AG09319 (cell line): ENCODE results near the gene OOSP3.
"Not testable (repeated sequence)": the region's sequence is repeated elsewhere in the genome, so short reads cannot be mapped to it uniquely, and the experiment has no call there.

Experiments used
- DNase-seq: peaks from one replicate; pipeline ENCODE4 v3.0.0-alpha.2; 2010; ENCODE audit warnings: low read depth; ENCODE audit errors: extremely low read depth
- TF ChIP-seq, protein P1 (sequence below): IDR thresholded peaks from 2 replicates; pipeline ENCODE4 v1.5.1; 2011; ENCODE audit warnings: low read depth, mild to moderate bottlenecking, inconsistent platforms, low read length, moderate library complexity

OOSP3 gene

GRCh38 chr11:59875856-59876519 lies 2.6 kb upstream of the OOSP3 start:
- TF ChIP-seq, protein P1, sequence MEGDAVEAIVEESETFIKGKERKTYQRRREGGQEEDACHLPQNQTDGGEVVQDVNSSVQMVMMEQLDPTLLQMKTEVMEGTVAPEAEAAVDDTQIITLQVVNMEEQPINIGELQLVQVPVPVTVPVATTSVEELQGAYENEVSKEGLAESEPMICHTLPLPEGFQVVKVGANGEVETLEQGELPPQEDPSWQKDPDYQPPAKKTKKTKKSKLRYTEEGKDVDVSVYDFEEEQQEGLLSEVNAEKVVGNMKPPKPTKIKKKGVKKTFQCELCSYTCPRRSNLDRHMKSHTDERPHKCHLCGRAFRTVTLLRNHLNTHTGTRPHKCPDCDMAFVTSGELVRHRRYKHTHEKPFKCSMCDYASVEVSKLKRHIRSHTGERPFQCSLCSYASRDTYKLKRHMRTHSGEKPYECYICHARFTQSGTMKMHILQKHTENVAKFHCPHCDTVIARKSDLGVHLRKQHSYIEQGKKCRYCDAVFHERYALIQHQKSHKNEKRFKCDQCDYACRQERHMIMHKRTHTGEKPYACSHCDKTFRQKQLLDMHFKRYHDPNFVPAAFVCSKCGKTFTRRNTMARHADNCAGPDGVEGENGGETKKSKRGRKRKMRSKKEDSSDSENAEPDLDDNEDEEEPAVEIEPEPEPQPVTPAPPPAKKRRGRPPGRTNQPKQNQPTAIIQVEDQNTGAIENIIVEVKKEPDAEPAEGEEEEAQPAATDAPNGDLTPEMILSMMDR: no peak
- DNase-seq: no peak

DNA sequence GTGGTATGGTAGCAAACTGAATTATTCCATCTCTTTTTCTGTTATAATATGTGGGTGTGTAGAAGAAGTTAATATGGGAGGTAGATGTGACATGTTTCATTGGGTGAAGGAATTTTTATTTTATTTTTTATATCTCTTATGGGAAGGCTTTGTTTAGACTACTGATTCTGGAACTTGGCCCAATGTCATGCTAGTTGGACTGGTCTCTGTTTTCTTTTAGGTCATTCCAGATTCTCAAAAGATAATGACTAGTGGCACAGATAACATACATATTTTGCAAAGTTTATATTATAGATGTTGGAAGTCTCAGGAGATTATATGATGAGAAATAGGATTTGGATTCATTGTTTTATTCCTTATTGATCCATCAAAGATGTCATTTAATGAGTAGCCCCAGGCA lies 1.3 kb upstream of the OOSP3 start:
- DNase-seq: no peak
- TF ChIP-seq, protein P1: no peak

GRCh38 chr11:59877784-59878183 lies 798 bp upstream of the OOSP3 start:
- TF ChIP-seq, protein P1: no peak
- no peak for DNase-seq

DNA sequence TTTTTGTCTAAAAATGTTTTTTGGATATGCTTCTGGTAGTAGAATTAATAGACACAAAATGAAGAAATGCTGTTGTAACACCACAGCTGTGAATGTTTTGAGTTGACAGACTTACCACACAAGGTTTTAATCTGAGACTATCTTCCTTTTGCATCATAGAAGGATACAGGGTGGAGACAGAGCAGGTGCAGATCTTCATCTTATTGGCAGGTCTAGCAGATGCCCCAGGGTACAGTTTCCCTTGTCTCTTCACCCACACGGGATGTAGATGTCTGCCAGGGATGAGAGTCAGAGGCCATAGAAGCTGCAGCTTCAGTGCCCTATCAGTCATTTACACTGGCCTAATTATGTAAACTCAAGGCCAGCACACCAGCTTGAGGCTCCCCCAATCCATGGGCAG lies 985 bp downstream of the OOSP3 start:
- TF ChIP-seq, protein P1: no peak
- DNase-seq: no peak

DNA sequence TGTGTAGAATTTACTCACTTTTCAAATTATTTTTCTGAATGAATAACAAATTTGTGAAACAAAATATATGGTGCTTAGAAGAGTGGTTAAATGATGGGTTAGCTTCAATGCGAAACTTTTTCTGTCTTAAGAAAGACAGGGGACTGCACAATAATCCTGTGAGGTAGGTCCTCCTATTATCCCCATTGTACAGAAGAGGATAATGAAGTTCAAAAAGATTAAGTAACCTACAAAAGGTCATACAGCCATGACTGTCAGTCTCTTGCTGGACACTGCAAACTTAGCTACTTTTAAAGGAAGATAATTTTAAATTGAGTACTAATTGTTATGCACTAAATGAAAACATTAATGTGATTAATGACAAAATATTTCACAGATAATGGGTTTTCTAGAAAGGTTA lies 5.0 kb downstream of the OOSP3 start:
- DNase-seq: no peak
- TF ChIP-seq, protein P1: no peak

- DNase-seq: not testable (repeated sequence)
Measured at GRCh38 chr11:59887156-59887555, 8.6 kb downstream of the OOSP3 start.

DNA sequence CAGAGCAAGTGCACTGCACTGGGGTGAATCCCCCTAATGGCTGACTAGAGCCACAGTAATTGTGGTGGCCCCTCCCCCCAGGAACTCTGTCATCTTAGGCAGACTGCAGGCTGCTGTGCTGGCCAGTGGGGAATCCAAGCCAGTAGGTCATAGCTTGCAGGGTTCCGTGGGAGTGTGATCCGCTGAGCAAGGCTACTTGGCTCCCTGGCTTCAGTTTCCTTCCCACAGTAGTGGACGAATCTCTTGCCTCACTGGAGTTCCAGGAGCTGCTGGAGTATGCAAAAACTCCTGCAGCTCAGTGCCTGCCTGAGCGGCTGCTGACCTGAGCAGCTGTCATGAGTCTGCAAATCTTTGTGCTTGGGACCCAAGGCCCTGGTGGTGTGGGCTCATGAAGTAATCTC lies 13.2 kb downstream of the OOSP3 start:
- no peak for DNase-seq
- TF ChIP-seq, protein P1: no peak

DNA sequence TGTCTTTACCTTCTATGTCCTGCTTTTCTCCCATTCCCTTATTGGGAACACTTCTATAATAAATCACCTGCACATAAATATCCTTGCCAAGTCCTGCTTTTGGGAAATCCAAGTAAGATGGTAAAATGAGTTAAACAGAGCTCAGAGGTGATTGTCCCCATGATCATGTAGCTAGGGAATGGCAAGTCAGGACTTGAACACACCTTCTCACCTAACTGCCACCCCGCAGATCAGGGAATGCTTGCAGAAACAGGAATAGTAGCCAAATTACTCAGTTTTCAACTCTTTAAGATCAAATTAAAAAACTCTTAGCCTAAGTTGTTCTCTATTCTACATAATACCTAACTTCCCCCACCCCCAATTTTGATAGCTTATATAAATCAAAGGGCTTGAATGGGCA lies 16.0 kb downstream of the OOSP3 start:
- DNase-seq: no peak
- TF ChIP-seq, protein P1: no peak
